Endodermal cell (in vitro differentiated cells): Measurements from ENCODE around the gene TYW1B. TPM values are rescaled to one million over a fixed set of nuclear protein-coding genes. Genes with fewer than 3 reads are reported as not detected.
"Not testable (repeated sequence)": the region's sequence is repeated elsewhere in the genome, so short reads cannot be mapped to it uniquely, and the experiment has no call there.

Experiments used
- DNase-seq: peaks from one replicate; pipeline ENCODE4 v3.0.0-alpha.2; 2017
- H3K27ac ChIP-seq: 2 replicates; pipeline ENCODE4 v1.5.1; 2013; ENCODE audit warnings: mild to moderate bottlenecking, low read depth, low read length, moderate library complexity
- H3K27me3 ChIP-seq: 2 replicates; pipeline ENCODE4 v1.6.1; 2013; ENCODE audit warnings: mild to moderate bottlenecking, low read length, moderate library complexity; ENCODE audit not compliant: insufficient read depth, control insufficient read depth, poor library complexity, severe bottlenecking
- H3K36me3 ChIP-seq: 2 replicates; pipeline ENCODE4 v1.7.0; 2013; ENCODE audit warnings: mild to moderate bottlenecking, low read length, moderate library complexity; ENCODE audit not compliant: control insufficient read depth, insufficient read depth
- H3K4me1 ChIP-seq: one replicate; pipeline ENCODE4 v1.7.0; 2013; ENCODE audit warnings: low read length; ENCODE audit not compliant: control insufficient read depth, insufficient read depth
- H3K4me3 ChIP-seq: 2 replicates; pipeline ENCODE4 v1.5.1; 2013; ENCODE audit warnings: mild to moderate bottlenecking, low read length, moderate library complexity
- H3K9ac ChIP-seq: 2 replicates; pipeline ENCODE4 v1.6.1; 2013; ENCODE audit warnings: mild to moderate bottlenecking, low read length, moderate library complexity; ENCODE audit not compliant: poor library complexity, severe bottlenecking; ENCODE audit errors: extremely low read depth
- H3K9me3 ChIP-seq: 2 replicates; pipeline ENCODE4 v1.6.1; 2013; ENCODE audit warnings: mild to moderate bottlenecking, low read length, moderate library complexity; ENCODE audit not compliant: control insufficient read depth
- H3K27ac Mint-ChIP-seq: 2 replicates; pipeline ENCODE4 v1.8.0; 2020; ENCODE audit warnings: mixed read lengths
- H3K27me3 Mint-ChIP-seq: 2 replicates; pipeline ENCODE4 v1.8.0; 2021; ENCODE audit warnings: mild to moderate bottlenecking, mixed read lengths; ENCODE audit not compliant: insufficient read depth
- H3K36me3 Mint-ChIP-seq: 2 replicates; pipeline ENCODE4 v1.8.0; 2020; ENCODE audit warnings: low read depth, mixed read lengths
- H3K4me1 Mint-ChIP-seq: 2 replicates; pipeline ENCODE4 v1.8.0; 2020; ENCODE audit warnings: mixed read lengths
- H3K4me3 Mint-ChIP-seq: 2 replicates; pipeline ENCODE4 v1.8.0; 2020; ENCODE audit warnings: mild to moderate bottlenecking, moderate library complexity, mixed read lengths
- H3K9me3 Mint-ChIP-seq: 2 replicates; pipeline ENCODE4 v1.8.0; 2020; ENCODE audit warnings: mild to moderate bottlenecking, mixed read lengths
- CTCF ChIP-seq: fragments of 200-600 bp; sonication (generic); conservative IDR thresholded peaks from 2 replicates; pipeline ENCODE4 v1.5.0; 2021; ENCODE audit warnings: antibody characterized with exemption, mild to moderate bottlenecking
- whole genome bisulfite sequencing, 2 experiments: methylation state at CpG; one replicate each; pipeline versions ENCODE4 v1.1.5 to v1.1.7; 2013; ENCODE audit warnings: missing lambda C conversion rate in 2 of 2, mixed read lengths in 1 of 2; ENCODE audit not compliant: insufficient coverage in 1 of 2, insufficient read length in 1 of 2; 5-methylcytosine and 5-hydroxymethylcytosine counted together
- total RNA-seq, 2 donors: library from RNA; stranded (reverse); fragmentation: NEBNext Ultra II Directional in 1 of 2; extraction: Animal tissue kit (Norgen Biotek cat#: 25700) in 1 of 2; gene quantifications; 2 replicates in 1 of 2; 3 replicates in 1 of 2; pipeline ENCODE4 v1.2.1, GENCODE V29; 2021

The TYW1B gene
- total RNA-seq, 2 donors from 2014 or later: 3.7 to 3.9 TPM

GRCh38 chr7:72539702-72540101, 288.3 kb downstream of the TYW1B start:
- Histone ChIP-seq H3K9ac (no peak overlapping the region), H3K4me1 (no peaks in the 10 kb centered on the region), H3K27ac (no peak overlapping the region), H3K4me3 (no peak overlapping the region), H3K36me3 (no peaks in the 10 kb centered on the region), H3K27me3 (no peaks in the 10 kb centered on the region), H3K9me3 (no peaks in the 10 kb centered on the region)
- Mint-ChIP-seq H3K27ac (no peak overlapping the region), H3K4me3 (no peak overlapping the region), H3K9me3 (no peaks in the 10 kb centered on the region), H3K27me3 (no peaks in the 10 kb centered on the region), H3K36me3 (no peaks in the 10 kb centered on the region), H3K4me1 (no peaks in the 10 kb centered on the region)
- TF ChIP-seq CTCF: no peak
- WGBS, 2 experiments: 92% methylated on average over 7 of the region's 7 CpGs; no CpG with 5 or more reads in 1 of the 2 experiments
- no peak for DNase-seq

- Mint-ChIP-seq H3K36me3 (no peaks in the 10 kb centered on the region), H3K9me3 (no peaks in the 10 kb centered on the region), H3K27ac (no peak overlapping the region), H3K4me1 (no peaks in the 10 kb centered on the region), H3K27me3 (no peaks in the 10 kb centered on the region), H3K4me3 (no peak overlapping the region)
- Histone ChIP-seq H3K27me3 (no peaks in the 10 kb centered on the region), H3K4me3 (no peak overlapping the region), H3K27ac (peak overlapping the region; percentile 54), H3K36me3 (no peaks in the 10 kb centered on the region), H3K4me1 (no peaks in the 10 kb centered on the region), H3K9ac (no peak overlapping the region), H3K9me3 (no peaks in the 10 kb centered on the region)
- DNase-seq: no peak
- no peak for TF ChIP-seq CTCF
- 84 to 95% methylated on average over 4 of the region's 4 CpGs for WGBS, 2 experiments
Measured at GRCh38 chr7:72538856-72539255, 289.1 kb downstream of the TYW1B start.

- Mint-ChIP-seq H3K4me3 (no peak overlapping the region), H3K4me1 (no peaks in the 10 kb centered on the region), H3K27ac (no peak overlapping the region), H3K9me3 (no peaks in the 10 kb centered on the region), H3K27me3 (no peaks in the 10 kb centered on the region), H3K36me3 (no peaks in the 10 kb centered on the region)
- no peaks in the 10 kb centered on the region for H3K36me3 ChIP-seq
- DNase-seq: no peak
- H3K9ac ChIP-seq: no peak overlapping the region
- H3K4me1 ChIP-seq: no peaks in the 10 kb centered on the region
- WGBS, 2 experiments: 87 to 88% methylated on average over 10 of the region's 10 CpGs
- TF ChIP-seq CTCF: no peak
- no peak overlapping the region for H3K4me3 ChIP-seq
- no peaks in the 10 kb centered on the region for H3K27me3 ChIP-seq
- H3K27ac ChIP-seq: no peak overlapping the region
- H3K9me3 ChIP-seq: no peaks in the 10 kb centered on the region
Measured at GRCh38 chr7:72538147-72538546, 289.9 kb downstream of the TYW1B start.

GRCh38 chr7:72536038-72536437, 292.0 kb downstream of the TYW1B start:
- not testable (repeated sequence) for H3K9me3 Mint-ChIP-seq, H3K27me3 Mint-ChIP-seq, H3K4me3 ChIP-seq, H3K36me3 ChIP-seq, H3K27ac ChIP-seq, H3K9me3 ChIP-seq, H3K4me3 Mint-ChIP-seq, H3K4me1 ChIP-seq, H3K9ac ChIP-seq, DNase-seq, H3K27ac Mint-ChIP-seq, H3K27me3 ChIP-seq, H3K36me3 Mint-ChIP-seq, H3K4me1 Mint-ChIP-seq
- 92% methylated on average over 1 of the region's 2 CpGs; no CpG with 5 or more reads in 1 of the 2 experiments for WGBS, 2 experiments

GRCh38 chr7:72531048-72531447, 297.0 kb downstream of the TYW1B start:
- not testable (repeated sequence) for H3K4me3 ChIP-seq, H3K27ac Mint-ChIP-seq, H3K9me3 ChIP-seq, H3K9me3 Mint-ChIP-seq, H3K4me1 Mint-ChIP-seq, DNase-seq, H3K9ac ChIP-seq, H3K27me3 ChIP-seq, H3K4me3 Mint-ChIP-seq, H3K36me3 Mint-ChIP-seq, H3K27ac ChIP-seq, H3K4me1 ChIP-seq, H3K27me3 Mint-ChIP-seq, H3K36me3 ChIP-seq
- 100% methylated on average over 1 of the region's 3 CpGs; no CpG with 5 or more reads in 1 of the 2 experiments for WGBS, 2 experiments
